Measurements from ENCODE around the gene POLR3GL.

Gene POLR3GL

DNA sequence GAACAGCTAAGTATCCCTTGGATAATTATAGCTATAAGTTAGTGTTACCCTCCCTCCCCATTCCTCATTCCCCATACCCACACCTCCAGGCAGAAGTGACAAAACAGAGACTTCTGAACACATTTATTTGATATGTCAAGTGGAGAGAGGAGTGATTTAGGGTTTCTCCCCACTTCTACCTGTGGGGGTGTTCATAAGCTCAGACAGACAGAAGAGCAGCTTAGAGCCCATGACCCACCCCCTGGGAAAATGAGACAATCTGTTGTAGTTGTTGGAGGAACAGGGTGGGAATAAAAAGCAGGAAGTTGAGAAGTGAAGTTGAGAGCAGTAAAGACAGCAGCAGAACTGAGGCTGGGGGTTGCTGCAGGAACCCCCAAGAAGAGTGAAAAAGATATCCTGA lies 5.2 kb upstream of the POLR3GL start:
- TF ChIP-seq GATA2 (IDR thresholded peaks at IDR 0.05; ENCODE audit: low read depth, low read length) (no peak), GATA3 (IDR thresholded peaks at IDR 0.05; ENCODE audit: low read depth, low read length) (no peak)

DNA sequence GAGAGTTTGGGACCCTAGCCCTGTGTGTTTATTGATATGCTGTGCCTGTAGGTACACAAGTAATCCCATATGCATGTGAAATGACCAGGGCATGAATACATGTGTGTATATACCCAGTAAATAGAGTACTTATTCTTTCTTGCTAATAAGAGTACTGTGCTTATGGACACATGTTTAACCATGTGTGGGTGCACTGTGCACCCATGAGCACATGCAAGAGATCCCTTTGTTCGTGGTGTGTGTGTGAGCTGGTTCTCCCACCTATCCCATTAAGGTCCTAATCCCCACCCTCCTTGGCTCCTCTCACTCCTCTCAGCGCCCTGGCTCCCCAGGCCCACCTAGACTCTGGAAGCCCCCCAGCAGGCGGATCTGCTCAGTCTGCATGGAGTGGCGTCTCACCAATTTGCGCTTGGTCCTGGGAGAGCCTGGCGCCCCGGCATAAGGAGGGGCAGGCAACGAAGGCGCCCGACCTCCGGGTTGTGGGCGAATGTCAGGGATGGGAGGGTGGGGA lies 4.5 kb upstream of the POLR3GL start:
- TF ChIP-seq GATA3 (IDR thresholded peaks at IDR 0.05; ENCODE audit: low read depth, low read length) = no peak
- TF ChIP-seq GATA2 (IDR thresholded peaks at IDR 0.05; ENCODE audit: low read depth, low read length) = no peak

DNA sequence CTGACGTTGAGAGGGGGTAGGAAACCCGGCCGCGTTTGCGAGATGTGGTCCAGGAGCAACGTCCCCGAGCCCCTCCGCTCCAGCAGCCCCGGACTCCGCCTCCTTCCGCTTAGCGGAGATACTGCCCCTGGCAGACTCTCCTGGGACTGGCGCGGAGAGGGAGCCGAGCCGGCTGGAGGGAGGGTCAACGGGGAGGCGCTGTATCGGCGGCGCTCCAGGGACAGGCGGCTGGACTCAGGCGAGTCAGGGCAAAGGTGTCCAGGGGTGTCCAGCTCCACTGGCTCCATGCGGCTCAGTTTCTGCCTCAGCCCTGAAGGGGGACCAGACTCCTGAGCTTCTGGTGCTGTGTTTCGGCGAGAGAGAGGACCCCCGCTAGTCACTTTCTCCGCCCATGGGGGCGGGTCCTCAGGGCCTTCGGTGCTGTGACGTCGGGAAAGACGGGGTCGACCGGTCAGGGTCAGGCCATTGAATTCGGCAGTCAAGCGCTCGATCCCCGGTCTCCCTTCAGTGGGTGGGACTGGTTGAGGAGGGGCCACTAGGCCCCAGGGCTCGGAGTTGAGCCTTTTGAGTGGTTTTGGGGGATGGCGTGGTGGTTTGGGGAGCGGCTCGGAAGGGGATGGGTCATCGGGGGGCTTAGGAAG lies 3.9 kb upstream of the POLR3GL start:
- no peak for TF ChIP-seq GATA2 (IDR thresholded peaks at IDR 0.05; ENCODE audit: low read depth, low read length)
- no peak for TF ChIP-seq GATA3 (IDR thresholded peaks at IDR 0.05; ENCODE audit: low read depth, low read length)

DNA sequence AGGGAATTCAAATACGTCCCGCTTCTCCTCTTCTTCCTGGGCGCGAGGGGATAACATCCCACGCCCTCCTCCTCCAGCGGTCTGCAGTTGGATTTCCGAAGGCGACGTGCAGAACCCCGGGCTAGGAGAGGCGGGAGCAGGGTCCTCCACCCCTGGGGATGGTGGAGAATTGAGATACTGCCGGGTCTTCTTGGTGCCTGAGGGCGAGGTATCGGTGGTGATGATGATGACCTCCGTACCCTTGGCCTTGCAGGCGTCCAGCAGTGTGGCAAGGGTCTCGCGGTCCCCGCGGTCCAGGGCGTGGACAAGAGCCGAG lies 3.4 kb upstream of the POLR3GL start:
- TF ChIP-seq GATA3 (IDR thresholded peaks at IDR 0.05; ENCODE audit: low read depth, low read length) (no peak), GATA2 (IDR thresholded peaks at IDR 0.05; ENCODE audit: low read depth, low read length) (no peak)

DNA sequence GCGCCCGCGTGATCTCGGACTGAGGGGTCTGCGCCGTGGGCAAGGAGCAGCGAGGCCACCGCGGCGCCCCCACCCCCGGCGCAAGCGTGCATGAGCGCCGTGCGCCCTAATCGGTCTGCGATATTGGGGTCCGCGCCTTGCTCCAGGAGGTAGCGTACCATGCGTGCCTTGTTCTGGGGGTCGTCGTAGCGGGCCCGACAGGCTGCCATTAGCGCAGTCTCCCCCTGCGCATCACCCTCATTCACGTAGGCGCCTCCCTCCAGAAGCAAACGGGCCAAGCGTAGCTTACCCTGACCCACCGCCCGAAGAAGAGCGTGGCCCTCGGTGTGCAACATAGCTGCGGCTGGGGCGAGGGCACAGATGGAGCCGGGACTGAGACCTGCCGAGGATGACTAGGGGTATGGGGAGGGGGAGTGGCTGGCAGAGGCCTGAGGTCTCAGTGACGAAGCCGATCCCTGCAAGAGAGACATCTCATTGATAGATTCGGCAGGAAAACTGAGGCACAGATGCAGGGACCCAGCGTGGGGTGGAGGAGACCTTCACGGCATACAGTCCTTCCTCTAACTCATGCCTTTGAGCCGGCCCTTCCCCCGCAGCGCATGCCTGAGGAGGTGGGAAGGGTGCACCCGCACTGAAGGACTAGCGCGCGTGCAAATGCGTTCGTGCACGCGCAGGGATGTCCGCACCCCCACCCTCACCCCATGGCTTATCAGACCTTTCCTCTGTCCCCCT lies 2.9 kb upstream of the POLR3GL start:
- TF ChIP-seq GATA3 (IDR thresholded peaks at IDR 0.05; ENCODE audit: low read depth, low read length) = no peak
- TF ChIP-seq GATA2 (IDR thresholded peaks at IDR 0.05; ENCODE audit: low read depth, low read length) = no peak

DNA sequence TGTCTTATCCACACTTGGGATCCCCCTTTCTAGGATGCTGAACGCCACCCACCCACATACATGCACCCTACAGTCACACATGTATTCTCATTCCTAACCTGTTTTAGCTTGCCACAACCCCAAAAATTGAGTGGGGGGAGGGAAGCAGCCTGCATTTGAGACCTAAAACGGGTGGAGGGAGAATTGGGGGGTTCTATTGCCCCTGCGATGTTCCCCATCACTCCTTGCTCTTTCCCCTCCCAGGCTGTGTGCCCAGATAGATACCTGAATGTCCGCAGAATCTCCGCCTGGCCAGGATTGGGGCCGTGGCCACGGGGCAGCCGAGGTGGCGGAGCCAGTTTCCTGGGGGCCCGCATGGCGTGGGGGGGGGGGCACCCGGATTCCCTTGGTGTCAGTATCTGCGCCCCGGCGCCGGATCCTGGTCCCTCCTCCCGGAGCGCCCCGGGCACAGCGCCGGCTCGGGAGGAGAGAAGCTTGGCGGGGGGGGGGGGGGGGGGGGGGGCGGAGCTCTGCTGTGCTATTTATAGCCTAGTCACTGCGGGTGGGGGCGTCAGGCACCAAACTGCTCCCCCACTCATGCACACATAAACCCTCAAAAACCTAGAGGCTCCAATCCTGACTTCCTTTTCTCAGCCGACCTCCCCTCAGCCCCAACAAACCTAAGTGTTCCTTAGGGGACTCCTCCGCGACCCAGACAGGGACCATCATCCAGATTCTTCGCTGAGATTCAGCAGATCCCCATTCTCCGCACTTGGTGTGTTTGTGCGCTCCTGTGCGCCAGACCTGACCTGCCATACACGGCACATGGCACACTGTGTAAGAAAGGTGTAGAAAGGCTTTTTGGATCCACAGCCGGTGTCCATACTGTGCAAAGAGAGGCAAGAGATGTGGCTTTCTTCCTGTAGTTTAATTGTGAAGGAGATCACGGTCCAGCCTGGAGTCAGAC lies 2.1 kb upstream of the POLR3GL start:
- no peak for TF ChIP-seq GATA2 (IDR thresholded peaks at IDR 0.05; ENCODE audit: low read depth, low read length)
- TF ChIP-seq GATA3 (IDR thresholded peaks at IDR 0.05; ENCODE audit: low read depth, low read length) = no peak

DNA sequence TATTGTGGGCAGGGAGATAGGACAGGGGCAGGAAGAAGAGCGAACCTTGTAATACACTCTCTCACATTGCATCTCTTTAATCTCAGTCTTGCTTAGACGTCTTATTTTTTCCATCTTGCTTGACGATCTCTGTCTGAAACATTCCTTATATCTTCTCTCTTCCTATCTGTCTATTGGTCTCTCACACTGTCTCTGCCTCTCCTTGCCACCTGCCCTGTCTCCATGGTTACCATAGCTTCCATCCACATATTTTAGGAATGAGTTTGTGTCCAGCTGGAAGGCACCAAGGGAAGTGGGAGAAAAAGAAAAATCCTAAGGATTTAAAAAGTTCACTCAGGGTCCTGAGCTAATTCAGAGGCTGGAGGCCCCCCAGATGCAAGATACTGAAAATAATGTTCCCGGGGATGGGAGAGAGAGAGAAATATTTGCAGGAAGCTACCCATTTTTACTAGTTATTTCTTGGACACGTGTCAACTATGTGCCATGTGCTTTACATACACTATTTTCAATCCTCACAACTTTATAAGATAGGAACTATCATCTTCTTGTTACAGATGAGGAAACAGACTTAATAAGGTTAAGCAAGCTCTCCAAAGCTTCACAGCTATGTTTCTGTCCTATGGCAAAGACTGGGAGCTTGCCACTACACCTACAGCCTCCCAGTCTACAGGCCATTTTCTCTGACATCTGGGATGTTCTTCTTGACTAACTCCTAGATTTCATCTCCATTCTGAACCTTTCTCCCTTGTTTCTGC lies 1.0 kb upstream of the POLR3GL start:
- TF ChIP-seq GATA2 (IDR thresholded peaks at IDR 0.05; ENCODE audit: low read depth, low read length) (no peak), GATA3 (IDR thresholded peaks at IDR 0.05; ENCODE audit: low read depth, low read length) (no peak)

DNA sequence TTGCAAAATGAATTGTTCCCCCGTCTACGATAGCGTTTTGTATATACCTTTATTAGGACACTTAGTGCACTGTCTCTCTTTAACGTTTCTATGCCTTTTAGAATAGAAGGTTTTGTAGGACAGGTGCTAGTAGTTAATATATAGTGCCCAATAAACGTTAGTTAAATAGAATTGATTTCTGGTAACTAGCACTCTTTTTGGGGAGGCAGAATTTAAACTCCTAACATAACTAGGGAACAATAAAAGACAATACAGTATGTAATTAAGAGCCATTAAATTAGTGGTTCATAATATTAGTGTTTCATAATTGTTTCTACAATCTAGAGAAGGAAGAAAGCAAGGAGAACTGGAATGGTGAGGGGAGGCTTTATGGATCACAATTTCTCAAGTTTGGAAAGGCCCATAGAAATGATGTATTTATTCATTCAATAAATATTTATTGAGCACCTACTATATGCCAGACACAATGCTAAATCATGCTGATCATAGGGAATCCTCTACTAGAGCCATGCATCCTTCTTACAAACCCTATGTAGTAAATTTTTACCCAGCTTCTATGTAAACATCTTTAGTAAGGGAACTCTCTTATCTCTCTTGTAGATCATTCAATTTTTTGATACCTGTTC lies 742 bp downstream of the POLR3GL start:
- TF ChIP-seq GATA3 (IDR thresholded peaks at IDR 0.05; ENCODE audit: low read depth, low read length) = no peak
- no peak for TF ChIP-seq GATA2 (IDR thresholded peaks at IDR 0.05; ENCODE audit: low read depth, low read length)

DNA sequence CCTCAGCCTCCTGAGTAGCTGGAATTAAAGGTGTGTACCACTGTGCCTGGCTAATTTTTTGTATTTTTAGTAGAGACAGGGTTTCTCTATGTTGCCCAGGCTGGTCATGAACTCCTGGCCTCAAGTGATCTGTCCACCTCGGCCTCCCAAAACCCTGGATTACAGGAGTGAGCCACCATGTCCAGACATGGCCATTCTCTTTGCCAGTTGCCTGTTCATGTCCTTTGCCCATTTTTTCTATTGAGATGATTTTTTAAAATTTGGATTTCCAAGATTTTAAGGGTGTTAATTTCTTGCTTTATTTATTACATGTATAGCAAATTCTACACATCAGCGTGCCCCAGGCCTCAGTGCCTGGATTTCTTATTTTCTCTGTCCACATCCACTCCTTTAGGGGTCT lies 2.8 kb downstream of the POLR3GL start:
- TF ChIP-seq GATA3 (IDR thresholded peaks at IDR 0.05; ENCODE audit: low read depth, low read length) (no peak), GATA2 (IDR thresholded peaks at IDR 0.05; ENCODE audit: low read depth, low read length) (no peak)

DNA sequence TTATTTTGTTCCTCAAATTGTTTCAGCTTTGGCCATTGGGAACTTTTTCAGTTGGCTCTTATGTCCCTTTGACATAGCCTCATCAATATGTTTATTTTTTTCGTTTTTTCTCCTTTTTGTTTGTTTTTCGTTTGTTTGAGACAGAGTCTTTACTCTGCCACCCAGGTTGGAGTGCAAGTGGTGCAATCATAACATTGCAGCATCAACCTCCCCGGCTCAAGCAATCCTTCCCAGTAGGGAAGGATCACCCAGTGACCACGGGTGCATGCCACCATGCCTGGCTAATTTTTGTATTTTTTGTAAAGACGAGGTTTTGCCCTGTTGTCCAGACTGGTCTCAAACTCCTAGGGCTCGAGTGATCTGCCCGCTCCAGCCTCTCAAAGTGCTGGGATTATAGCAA lies 8.1 kb downstream of the POLR3GL start:
- no peak for TF ChIP-seq GATA2 (IDR thresholded peaks at IDR 0.05; ENCODE audit: low read depth, low read length)
- TF ChIP-seq GATA3 (IDR thresholded peaks at IDR 0.05; ENCODE audit: low read depth, low read length) = no peak

DNA sequence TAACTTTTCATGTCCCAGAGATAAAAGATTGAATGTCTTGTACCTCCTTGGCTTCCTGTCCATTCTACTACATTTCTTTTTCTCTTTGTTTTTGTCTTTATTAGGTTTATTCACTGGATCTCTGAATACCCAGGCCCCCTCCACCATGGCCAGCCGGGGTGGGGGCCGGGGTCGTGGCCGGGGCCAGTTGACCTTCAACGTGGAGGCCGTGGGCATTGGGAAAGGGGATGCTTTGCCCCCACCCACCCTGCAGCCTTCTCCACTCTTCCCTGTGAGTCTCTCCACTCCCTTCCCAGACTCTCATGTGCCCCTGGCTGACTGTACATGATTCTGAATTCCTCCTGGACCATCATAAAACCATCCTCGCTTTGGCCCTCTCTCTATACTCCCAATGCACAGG lies 10.2 kb downstream of the POLR3GL start:
- TF ChIP-seq GATA3 (IDR thresholded peaks at IDR 0.05; ENCODE audit: low read depth, low read length) = no peak
- no peak for TF ChIP-seq GATA2 (IDR thresholded peaks at IDR 0.05; ENCODE audit: low read depth, low read length)

DNA sequence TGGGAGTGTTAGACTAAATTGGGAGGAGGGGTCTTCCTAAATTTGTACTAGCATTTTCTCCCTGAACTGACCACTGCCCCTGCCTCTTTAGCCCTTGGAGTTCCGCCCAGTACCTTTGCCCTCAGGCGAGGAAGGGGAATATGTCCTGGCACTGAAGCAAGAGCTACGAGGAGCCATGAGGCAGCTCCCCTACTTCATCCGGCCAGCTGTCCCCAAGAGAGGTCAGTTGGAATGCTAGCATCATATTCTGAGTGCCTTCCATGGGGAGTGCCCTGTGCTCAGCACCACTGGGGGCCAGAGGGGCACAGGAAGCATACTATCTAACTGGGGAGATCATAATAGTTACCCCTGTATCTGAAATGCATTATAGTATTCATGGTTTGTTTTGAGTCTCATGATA lies 10.7 kb downstream of the POLR3GL start:
- TF ChIP-seq GATA3 (IDR thresholded peaks at IDR 0.05; ENCODE audit: low read depth, low read length) (no peak), GATA2 (IDR thresholded peaks at IDR 0.05; ENCODE audit: low read depth, low read length) (no peak)

DNA sequence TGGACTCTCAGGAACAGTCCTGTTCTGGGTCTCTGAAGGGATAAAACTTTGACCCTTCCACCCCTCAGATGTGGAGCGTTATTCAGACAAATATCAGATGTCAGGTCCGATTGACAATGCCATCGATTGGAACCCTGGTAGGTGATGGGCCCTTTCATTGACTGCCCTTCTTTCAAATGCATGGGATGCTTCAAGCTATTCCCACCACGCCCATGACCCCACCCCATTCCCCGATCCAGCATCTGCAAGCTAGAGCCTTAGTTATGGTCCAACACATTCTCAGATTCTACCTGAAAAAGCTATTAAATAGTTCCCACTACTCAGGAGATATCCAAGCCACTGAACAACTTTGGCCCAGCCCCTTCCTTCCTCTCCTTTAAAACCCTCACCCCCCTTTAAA lies 12.5 kb downstream of the POLR3GL start:
- no peak for TF ChIP-seq GATA2 (IDR thresholded peaks at IDR 0.05; ENCODE audit: low read depth, low read length)
- TF ChIP-seq GATA3 (IDR thresholded peaks at IDR 0.05; ENCODE audit: low read depth, low read length) = no peak

Measured in SH-SY5Y (cell line).